Neural cell (in vitro differentiated cells): Measurements from ENCODE around the gene CLOCK. TPM values are rescaled to one million over a fixed set of nuclear protein-coding genes. Genes with fewer than 3 reads are reported as not detected.

ENCODE experiments used
- H2AFZ ChIP-seq: fragments of 200-600, 300-800 bp; sonication (generic), shearing (Covaris generic); 2 replicates; pipeline ENCODE4 v1.6.0; 2014; ENCODE audit warnings: low read depth, mild to moderate bottlenecking, antibody characterized with exemption, low read length, moderate library complexity
- H3F3A ChIP-seq: fragments of 200-600 bp; shearing (Covaris generic); 2 replicates; pipeline ENCODE4 v1.6.1; 2016; ENCODE audit warnings: mild to moderate bottlenecking, moderate library complexity, mixed read lengths, antibody characterized with exemption, low read length; ENCODE audit not compliant: insufficient read depth, poor library complexity, severe bottlenecking
- H3K27ac ChIP-seq: fragments of 200-600, 300-800 bp; sonication (generic), shearing (Covaris generic); 2 replicates; pipeline ENCODE4 v1.5.1; 2014; ENCODE audit warnings: mild to moderate bottlenecking, low read length, moderate library complexity
- H3K27me3 ChIP-seq: fragments of 300-800, 200-600 bp; sonication (generic), shearing (Covaris generic); 2 replicates; pipeline ENCODE4 v1.6.0; 2014; ENCODE audit warnings: mild to moderate bottlenecking, low read depth, low read length, moderate library complexity; ENCODE audit not compliant: insufficient read depth
- H3K36me3 ChIP-seq: fragments of 300-800, 200-600 bp; sonication (generic), shearing (Covaris generic); 2 replicates; pipeline ENCODE4 v1.5.1; 2014; ENCODE audit warnings: mild to moderate bottlenecking, antibody characterized with exemption, low read length, moderate library complexity; ENCODE audit not compliant: insufficient read depth
- H3K4me2 ChIP-seq: fragments of 300-800, 200-600 bp; sonication (generic), shearing (Covaris generic); 2 replicates; pipeline ENCODE4 v1.6.0; 2014; ENCODE audit warnings: mild to moderate bottlenecking, low read length
- H3K4me3 ChIP-seq: fragments of 300-800, 200-600 bp; sonication (generic), shearing (Covaris generic); 2 replicates; pipeline ENCODE4 v1.5.1; 2014; ENCODE audit warnings: mild to moderate bottlenecking, low read length, moderate library complexity
- H3K79me2 ChIP-seq: fragments of 200-600 bp; shearing (Covaris generic); replicated peaks from 2 replicates; pipeline ENCODE4 v1.6.0; 2014; ENCODE audit warnings: mild to moderate bottlenecking, low read length, moderate library complexity; ENCODE audit not compliant: insufficient read depth
- H3K9ac ChIP-seq: fragments of 300-800, 200-600 bp; sonication (generic), shearing (Covaris generic); 2 replicates; pipeline ENCODE4 v1.6.1; 2016; ENCODE audit warnings: mild to moderate bottlenecking, low read length, mixed read lengths
- H3K9me2 ChIP-seq: fragments of 200-600 bp; shearing (Covaris generic); 2 replicates; pipeline ENCODE4 v1.6.1; 2016; ENCODE audit warnings: mild to moderate bottlenecking, low read length, mixed read lengths; ENCODE audit not compliant: insufficient read depth
- H3K9me3 ChIP-seq: fragments of 200-600, 300-800 bp; sonication (generic), shearing (Covaris generic); 2 replicates; pipeline ENCODE4 v1.6.1; 2016; ENCODE audit warnings: mild to moderate bottlenecking, mixed run types, low read length, moderate library complexity, mixed read lengths
- H4K20me1 ChIP-seq: fragments of 200-600 bp; shearing (Covaris generic); 2 replicates; pipeline ENCODE4 v1.6.1; 2016; ENCODE audit warnings: mild to moderate bottlenecking, mixed run types; ENCODE audit not compliant: insufficient read depth
- EP300 ChIP-seq: fragments of 450-650 bp; conservative IDR thresholded peaks from 2 replicates; pipeline ENCODE4 v1.6.1; 2014; ENCODE audit warnings: antibody characterized with exemption, mild to moderate bottlenecking, moderate library complexity; ENCODE audit not compliant: poor library complexity, severe bottlenecking
- EZH2 ChIP-seq: fragments of 200-600, 300-800 bp; shearing (Covaris generic), sonication (generic); IDR thresholded peaks from 2 replicates; pipeline ENCODE4 v1.6.1; 2014; ENCODE audit warnings: antibody characterized with exemption, low read length, borderline replicate concordance, mild to moderate bottlenecking; ENCODE audit not compliant: insufficient read depth, poor library complexity, severe bottlenecking
- MXI1 ChIP-seq: fragments of 450-650 bp; conservative IDR thresholded peaks from 2 replicates; pipeline ENCODE4 v1.6.1; 2014; ENCODE audit warnings: antibody characterized with exemption, mild to moderate bottlenecking; ENCODE audit not compliant: poor library complexity, severe bottlenecking
- POLR2AphosphoS5 ChIP-seq: IDR thresholded peaks from 2 replicates; pipeline ENCODE4 v1.6.1; 2012
- RAD21 ChIP-seq: fragments of 450-650 bp; conservative IDR thresholded peaks from 2 replicates; pipeline ENCODE4 v1.6.1; 2014; ENCODE audit warnings: antibody characterized with exemption, mild to moderate bottlenecking, moderate library complexity
- SMC3 ChIP-seq: fragments of 450-650 bp; conservative IDR thresholded peaks from 2 replicates; pipeline ENCODE4 v1.6.1; 2014; ENCODE audit warnings: antibody characterized with exemption, mild to moderate bottlenecking, moderate library complexity; ENCODE audit not compliant: poor library complexity
- TAF1 ChIP-seq: IDR thresholded peaks from 2 replicates; pipeline ENCODE4 v1.6.1; 2012; ENCODE audit warnings: low read depth
- polyA plus RNA-seq: library from polyadenylated mRNA; depleted of rRNA; stranded (reverse); fragments of >200 nt; gene quantifications from 2 replicates; pipeline ENCODE4 v1.2.3, GENCODE V29; 2014
- TF ChIP-seq, protein P1 (sequence below): IDR thresholded peaks from 2 replicates; pipeline ENCODE4 v1.6.1; 2012; ENCODE audit warnings: borderline replicate concordance
- TF ChIP-seq, protein P2 (sequence below): fragments of 450-650 bp; IDR thresholded peaks from 2 replicates; pipeline ENCODE4 v1.5.1; 2014; ENCODE audit warnings: antibody characterized with exemption, mild to moderate bottlenecking, moderate library complexity; ENCODE audit not compliant: poor library complexity, severe bottlenecking

Gene CLOCK
- polyA plus RNA-seq, 1 donor from 2014 or later = 8.7 TPM

GRCh38 chr4:55534306-55534705 is 12.4 kb downstream of the CLOCK start:
- TF ChIP-seq EZH2 (no peak), SMC3 (no peak), POLR2AphosphoS5 (no peak), MXI1 (no peak), RAD21 (no peak), TAF1 (no peak), EP300 (no peak)
- TF ChIP-seq, protein P1, sequence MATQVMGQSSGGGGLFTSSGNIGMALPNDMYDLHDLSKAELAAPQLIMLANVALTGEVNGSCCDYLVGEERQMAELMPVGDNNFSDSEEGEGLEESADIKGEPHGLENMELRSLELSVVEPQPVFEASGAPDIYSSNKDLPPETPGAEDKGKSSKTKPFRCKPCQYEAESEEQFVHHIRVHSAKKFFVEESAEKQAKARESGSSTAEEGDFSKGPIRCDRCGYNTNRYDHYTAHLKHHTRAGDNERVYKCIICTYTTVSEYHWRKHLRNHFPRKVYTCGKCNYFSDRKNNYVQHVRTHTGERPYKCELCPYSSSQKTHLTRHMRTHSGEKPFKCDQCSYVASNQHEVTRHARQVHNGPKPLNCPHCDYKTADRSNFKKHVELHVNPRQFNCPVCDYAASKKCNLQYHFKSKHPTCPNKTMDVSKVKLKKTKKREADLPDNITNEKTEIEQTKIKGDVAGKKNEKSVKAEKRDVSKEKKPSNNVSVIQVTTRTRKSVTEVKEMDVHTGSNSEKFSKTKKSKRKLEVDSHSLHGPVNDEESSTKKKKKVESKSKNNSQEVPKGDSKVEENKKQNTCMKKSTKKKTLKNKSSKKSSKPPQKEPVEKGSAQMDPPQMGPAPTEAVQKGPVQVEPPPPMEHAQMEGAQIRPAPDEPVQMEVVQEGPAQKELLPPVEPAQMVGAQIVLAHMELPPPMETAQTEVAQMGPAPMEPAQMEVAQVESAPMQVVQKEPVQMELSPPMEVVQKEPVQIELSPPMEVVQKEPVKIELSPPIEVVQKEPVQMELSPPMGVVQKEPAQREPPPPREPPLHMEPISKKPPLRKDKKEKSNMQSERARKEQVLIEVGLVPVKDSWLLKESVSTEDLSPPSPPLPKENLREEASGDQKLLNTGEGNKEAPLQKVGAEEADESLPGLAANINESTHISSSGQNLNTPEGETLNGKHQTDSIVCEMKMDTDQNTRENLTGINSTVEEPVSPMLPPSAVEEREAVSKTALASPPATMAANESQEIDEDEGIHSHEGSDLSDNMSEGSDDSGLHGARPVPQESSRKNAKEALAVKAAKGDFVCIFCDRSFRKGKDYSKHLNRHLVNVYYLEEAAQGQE = no peak
- TF ChIP-seq, protein P2, sequence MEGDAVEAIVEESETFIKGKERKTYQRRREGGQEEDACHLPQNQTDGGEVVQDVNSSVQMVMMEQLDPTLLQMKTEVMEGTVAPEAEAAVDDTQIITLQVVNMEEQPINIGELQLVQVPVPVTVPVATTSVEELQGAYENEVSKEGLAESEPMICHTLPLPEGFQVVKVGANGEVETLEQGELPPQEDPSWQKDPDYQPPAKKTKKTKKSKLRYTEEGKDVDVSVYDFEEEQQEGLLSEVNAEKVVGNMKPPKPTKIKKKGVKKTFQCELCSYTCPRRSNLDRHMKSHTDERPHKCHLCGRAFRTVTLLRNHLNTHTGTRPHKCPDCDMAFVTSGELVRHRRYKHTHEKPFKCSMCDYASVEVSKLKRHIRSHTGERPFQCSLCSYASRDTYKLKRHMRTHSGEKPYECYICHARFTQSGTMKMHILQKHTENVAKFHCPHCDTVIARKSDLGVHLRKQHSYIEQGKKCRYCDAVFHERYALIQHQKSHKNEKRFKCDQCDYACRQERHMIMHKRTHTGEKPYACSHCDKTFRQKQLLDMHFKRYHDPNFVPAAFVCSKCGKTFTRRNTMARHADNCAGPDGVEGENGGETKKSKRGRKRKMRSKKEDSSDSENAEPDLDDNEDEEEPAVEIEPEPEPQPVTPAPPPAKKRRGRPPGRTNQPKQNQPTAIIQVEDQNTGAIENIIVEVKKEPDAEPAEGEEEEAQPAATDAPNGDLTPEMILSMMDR = no peak
- Histone ChIP-seq H4K20me1 (no peaks in the 10 kb centered on the region), H3K4me3 (no peak overlapping the region), H3K27me3 (no peaks in the 10 kb centered on the region), H3K4me2 (no peak overlapping the region), H3K9me2 (no peaks in the 10 kb centered on the region), H3K79me2 (peaks cover 42% of the 10 kb centered on the region), H3K36me3 (peaks cover 5% of the 10 kb centered on the region), H3K9me3 (peaks cover 4% of the 10 kb centered on the region), H2AFZ (no peak overlapping the region), H3K27ac (no peak overlapping the region), H3F3A (no peaks in the 10 kb centered on the region), H3K9ac (no peak overlapping the region)

DNA sequence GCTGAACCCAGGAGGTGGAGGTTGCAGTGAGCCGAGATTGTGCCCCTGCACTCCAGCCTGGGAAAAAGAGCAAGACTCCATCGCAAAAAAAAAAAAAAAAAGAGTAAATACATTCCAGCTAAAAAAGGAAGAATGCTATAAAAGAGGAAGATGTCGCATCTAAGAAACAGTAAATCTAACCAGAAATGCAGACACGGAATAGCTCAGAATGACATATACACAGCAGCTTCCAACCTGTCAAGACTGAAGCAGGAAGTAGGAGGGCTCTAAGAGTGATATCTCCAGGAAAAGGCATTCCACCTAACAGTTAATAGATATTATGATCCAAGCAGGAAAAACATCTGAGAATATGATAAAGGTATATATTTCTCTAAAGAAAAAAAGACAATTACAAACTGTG is 16.0 kb downstream of the CLOCK start:
- no peaks in the 10 kb centered on the region for H3F3A ChIP-seq
- H3K27ac ChIP-seq = no peak overlapping the region
- H3K4me3 ChIP-seq = no peak overlapping the region
- no peaks in the 10 kb centered on the region for H3K36me3 ChIP-seq
- H3K9me2 ChIP-seq = no peaks in the 10 kb centered on the region
- H4K20me1 ChIP-seq = no peaks in the 10 kb centered on the region
- no peak overlapping the region for H2AFZ ChIP-seq
- H3K79me2 ChIP-seq = peaks cover 40% of the 10 kb centered on the region
- H3K27me3 ChIP-seq = no peaks in the 10 kb centered on the region
- TF ChIP-seq EZH2 (no peak), TAF1 (no peak), RAD21 (no peak), EP300 (no peak), MXI1 (no peak), POLR2AphosphoS5 (no peak), SMC3 (no peak)
- TF ChIP-seq, protein P1 = no peak
- TF ChIP-seq, protein P2 = no peak
- no peak overlapping the region for H3K4me2 ChIP-seq
- H3K9ac ChIP-seq = no peak overlapping the region
- peaks cover 4% of the 10 kb centered on the region for H3K9me3 ChIP-seq
